Natural killer cell (primary cell): ENCODE measurements around the gene KLK4. TPM values are rescaled to one million over a fixed set of nuclear protein-coding genes. Genes with fewer than 3 reads are reported as not detected.

Source experiments
- total RNA-seq, 4 donors: library from RNA; stranded (reverse); fragments of 120-200 nt in 1 of 4; gene quantifications; one replicate each; pipeline versions ENCODE4 v1.2.3 to v1.2.4, GENCODE V29; 2013 to 2022

Gene KLK4
- total RNA-seq, 3 donors from 2014 or later (not counting 1 experiment from before 2014, with no cell fraction given), result not detected

Other genes with a start within 250 kb of the KLK4 start
- gene SHANK1, start 191.6 kb downstream of the KLK4 start, total RNA-seq, result under 1 TPM; 0.05 to 0.75 (median 0.20) TPM
- 1 to 10 TPM; 2.3 to 4.0 (median 3.3) TPM for gene CLEC11A, start 188.0 kb downstream of the KLK4 start, total RNA-seq
- not detected for gene GPR32, start 140.9 kb downstream of the KLK4 start, total RNA-seq
- not detected for gene ACP4, start 121.0 kb downstream of the KLK4 start, total RNA-seq
- not detected for gene KLK1, start 87.6 kb downstream of the KLK4 start, total RNA-seq
- gene KLK15, start 77.8 kb downstream of the KLK4 start, total RNA-seq, result not detected
- gene KLK3, start 56.5 kb downstream of the KLK4 start, total RNA-seq, result not detected
- not detected for gene KLK2, start 38.0 kb downstream of the KLK4 start, total RNA-seq
- gene KLK5, start 41.6 kb upstream of the KLK4 start, total RNA-seq, result not detected
- gene KLK6, start 58.2 kb upstream of the KLK4 start, total RNA-seq, result not detected
- not detected for gene KLK7, start 72.5 kb upstream of the KLK4 start, total RNA-seq
- gene KLK8, start 90.2 kb upstream of the KLK4 start, total RNA-seq, result not detected
- not detected for gene KLK10, start 108.3 kb upstream of the KLK4 start, total RNA-seq
- not detected for gene KLK11, start 115.2 kb upstream of the KLK4 start, total RNA-seq
- not detected for gene KLK12, start 123.6 kb upstream of the KLK4 start, total RNA-seq
- gene KLK13, start 153.7 kb upstream of the KLK4 start, total RNA-seq, result not detected
- gene KLK14, start 171.5 kb upstream of the KLK4 start, total RNA-seq, result 1 to 10 TPM in 2 of 3 donors, under 1 TPM in 1; 0.64 to 1.3 (median 1.1) TPM
- 1 to 10 TPM; 2.5 to 6.5 (median 3.8) TPM for gene CTU1, start 197.0 kb upstream of the KLK4 start, total RNA-seq
- gene SIGLEC9, start 213.5 kb upstream of the KLK4 start, total RNA-seq, result 10 to 100 TPM; 13.0 to 15.3 (median 13.8) TPM
- gene SIGLEC7, start 230.9 kb upstream of the KLK4 start, total RNA-seq, result 10 to 100 TPM; 48.6 to 56.0 (median 49.5) TPM